SK-N-SH (cell line): Measurements from ENCODE around the gene TMEM74B.

Source experiments
- FOSL2 ChIP-seq: IDR thresholded peaks from 2 replicates; pipeline ENCODE4 v1.4.0; 2012; ENCODE audit warnings: low read depth, mild to moderate bottlenecking, moderate library complexity, borderline replicate concordance
- JUND ChIP-seq: IDR thresholded peaks from 2 replicates; pipeline ENCODE4 v1.4.0; 2012
- POLR2AphosphoS5 ChIP-seq: IDR thresholded peaks from 2 replicates; pipeline ENCODE4 v1.6.1; 2012; ENCODE audit warnings: low read depth, low read length
- SMC3 ChIP-seq: IDR thresholded peaks from 2 replicates; pipeline ENCODE4 v1.6.1; 2012; ENCODE audit warnings: low read depth, low read length, improper control_type of control experiment
- YY1 ChIP-seq: IDR thresholded peaks from 2 replicates; pipeline ENCODE4 v1.4.0; 2012; ENCODE audit warnings: low read depth, mild to moderate bottlenecking
- TF ChIP-seq, protein P1 (sequence below): fragments of 200-600 bp; sonication (generic); IDR thresholded peaks from 2 replicates; pipeline ENCODE4 v1.6.1; 2017; ENCODE audit warnings: antibody characterized with exemption, mild to moderate bottlenecking, moderate library complexity
- TF ChIP-seq, protein P2 (sequence below): fragments of 150-350 bp; IDR thresholded peaks from 2 replicates; pipeline ENCODE4 v1.6.1; 2017; ENCODE audit warnings: antibody characterized with exemption, low read length, low read depth, borderline replicate concordance
- TF ChIP-seq, protein P3 (sequence below): IDR thresholded peaks from 2 replicates; pipeline ENCODE4 v1.4.0; 2012; ENCODE audit warnings: low read depth, borderline replicate concordance
- TF ChIP-seq, protein P4 (sequence below): IDR thresholded peaks from 2 replicates; pipeline ENCODE4; 2012
- TF ChIP-seq, protein P5 (sequence below): IDR thresholded peaks from 2 replicates; pipeline ENCODE4 v1.4.0; 2012; ENCODE audit warnings: low read depth

DNA sequence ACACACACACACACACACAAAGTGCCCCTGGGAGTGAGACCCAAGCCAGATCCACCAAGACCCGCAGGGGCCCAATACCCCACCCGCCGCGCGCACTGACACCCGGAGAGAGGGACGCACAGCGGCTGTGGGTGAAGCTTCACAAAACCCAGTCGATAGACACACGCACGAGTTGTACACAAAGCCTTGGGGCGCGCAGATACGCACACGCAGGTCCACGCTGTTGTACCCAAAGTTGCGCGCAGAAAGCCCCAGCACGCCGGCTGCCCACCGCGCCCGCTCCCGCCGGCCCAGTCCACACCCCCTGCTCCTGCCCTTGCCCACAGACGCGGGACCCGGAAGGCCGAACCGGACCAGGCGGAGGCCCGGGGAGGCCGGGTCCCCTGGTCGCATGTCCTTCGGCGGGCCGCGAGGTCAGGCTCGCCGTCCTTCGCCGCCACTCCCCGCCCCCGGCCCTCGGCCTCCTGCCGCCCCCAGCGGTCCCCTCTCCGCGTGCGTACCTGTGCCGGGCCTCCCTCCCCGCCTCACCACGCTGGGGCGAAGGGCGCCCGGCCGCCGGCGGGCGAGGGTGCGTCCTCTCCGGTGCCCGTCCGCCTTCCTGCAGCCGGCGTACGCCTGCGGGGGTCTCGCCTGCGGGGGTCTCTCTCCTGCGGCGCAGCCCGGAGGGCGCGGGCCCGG, at the start of gene TMEM74B:
- TF ChIP-seq, protein P1, sequence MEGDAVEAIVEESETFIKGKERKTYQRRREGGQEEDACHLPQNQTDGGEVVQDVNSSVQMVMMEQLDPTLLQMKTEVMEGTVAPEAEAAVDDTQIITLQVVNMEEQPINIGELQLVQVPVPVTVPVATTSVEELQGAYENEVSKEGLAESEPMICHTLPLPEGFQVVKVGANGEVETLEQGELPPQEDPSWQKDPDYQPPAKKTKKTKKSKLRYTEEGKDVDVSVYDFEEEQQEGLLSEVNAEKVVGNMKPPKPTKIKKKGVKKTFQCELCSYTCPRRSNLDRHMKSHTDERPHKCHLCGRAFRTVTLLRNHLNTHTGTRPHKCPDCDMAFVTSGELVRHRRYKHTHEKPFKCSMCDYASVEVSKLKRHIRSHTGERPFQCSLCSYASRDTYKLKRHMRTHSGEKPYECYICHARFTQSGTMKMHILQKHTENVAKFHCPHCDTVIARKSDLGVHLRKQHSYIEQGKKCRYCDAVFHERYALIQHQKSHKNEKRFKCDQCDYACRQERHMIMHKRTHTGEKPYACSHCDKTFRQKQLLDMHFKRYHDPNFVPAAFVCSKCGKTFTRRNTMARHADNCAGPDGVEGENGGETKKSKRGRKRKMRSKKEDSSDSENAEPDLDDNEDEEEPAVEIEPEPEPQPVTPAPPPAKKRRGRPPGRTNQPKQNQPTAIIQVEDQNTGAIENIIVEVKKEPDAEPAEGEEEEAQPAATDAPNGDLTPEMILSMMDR, result no peak
- TF ChIP-seq JUND, result no peak
- TF ChIP-seq, protein P2, sequence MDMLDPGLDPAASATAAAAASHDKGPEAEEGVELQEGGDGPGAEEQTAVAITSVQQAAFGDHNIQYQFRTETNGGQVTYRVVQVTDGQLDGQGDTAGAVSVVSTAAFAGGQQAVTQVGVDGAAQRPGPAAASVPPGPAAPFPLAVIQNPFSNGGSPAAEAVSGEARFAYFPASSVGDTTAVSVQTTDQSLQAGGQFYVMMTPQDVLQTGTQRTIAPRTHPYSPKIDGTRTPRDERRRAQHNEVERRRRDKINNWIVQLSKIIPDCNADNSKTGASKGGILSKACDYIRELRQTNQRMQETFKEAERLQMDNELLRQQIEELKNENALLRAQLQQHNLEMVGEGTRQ, result no peak
- no peak for TF ChIP-seq POLR2AphosphoS5
- TF ChIP-seq YY1, result no peak
- TF ChIP-seq SMC3, result no peak
- no peak for TF ChIP-seq FOSL2
- TF ChIP-seq, protein P3, sequence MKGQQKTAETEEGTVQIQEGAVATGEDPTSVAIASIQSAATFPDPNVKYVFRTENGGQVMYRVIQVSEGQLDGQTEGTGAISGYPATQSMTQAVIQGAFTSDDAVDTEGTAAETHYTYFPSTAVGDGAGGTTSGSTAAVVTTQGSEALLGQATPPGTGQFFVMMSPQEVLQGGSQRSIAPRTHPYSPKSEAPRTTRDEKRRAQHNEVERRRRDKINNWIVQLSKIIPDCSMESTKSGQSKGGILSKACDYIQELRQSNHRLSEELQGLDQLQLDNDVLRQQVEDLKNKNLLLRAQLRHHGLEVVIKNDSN, result no peak
- TF ChIP-seq, protein P4, sequence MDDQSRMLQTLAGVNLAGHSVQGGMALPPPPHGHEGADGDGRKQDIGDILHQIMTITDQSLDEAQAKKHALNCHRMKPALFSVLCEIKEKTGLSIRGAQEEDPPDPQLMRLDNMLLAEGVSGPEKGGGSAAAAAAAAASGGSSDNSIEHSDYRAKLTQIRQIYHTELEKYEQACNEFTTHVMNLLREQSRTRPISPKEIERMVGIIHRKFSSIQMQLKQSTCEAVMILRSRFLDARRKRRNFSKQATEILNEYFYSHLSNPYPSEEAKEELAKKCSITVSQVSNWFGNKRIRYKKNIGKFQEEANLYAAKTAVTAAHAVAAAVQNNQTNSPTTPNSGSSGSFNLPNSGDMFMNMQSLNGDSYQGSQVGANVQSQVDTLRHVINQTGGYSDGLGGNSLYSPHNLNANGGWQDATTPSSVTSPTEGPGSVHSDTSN, result no peak
- TF ChIP-seq, protein P5, sequence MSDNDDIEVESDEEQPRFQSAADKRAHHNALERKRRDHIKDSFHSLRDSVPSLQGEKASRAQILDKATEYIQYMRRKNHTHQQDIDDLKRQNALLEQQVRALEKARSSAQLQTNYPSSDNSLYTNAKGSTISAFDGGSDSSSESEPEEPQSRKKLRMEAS, result no peak
